GM23248 (cell line): ENCODE results near the gene INPP5J. TPM values are rescaled to one million over a fixed set of nuclear protein-coding genes. Genes with fewer than 3 reads are reported as not detected.

ENCODE experiments used
- DNase-seq: peaks from one replicate; pipeline ENCODE4 v3.0.0-alpha.2; 2015
- H2AFZ ChIP-seq: fragments of 200-600 bp; sonication (generic); 2 replicates; pipeline ENCODE4 v1.6.1; 2016; ENCODE audit warnings: antibody characterized with exemption
- H3F3A ChIP-seq: fragments of 200-600 bp; sonication (generic); 2 replicates; pipeline ENCODE4 v1.6.1; 2016; ENCODE audit warnings: mild to moderate bottlenecking, antibody characterized with exemption, mixed run types; ENCODE audit not compliant: insufficient read depth
- H3K27ac ChIP-seq: fragments of 200-600 bp; sonication (generic); 2 replicates; pipeline ENCODE4 v1.5.1; 2016; ENCODE audit warnings: mild to moderate bottlenecking
- H3K27me3 ChIP-seq: fragments of 200-600 bp; sonication (generic); replicated peaks from 2 replicates; pipeline ENCODE4 v1.6.1; 2016; ENCODE audit warnings: mild to moderate bottlenecking; ENCODE audit not compliant: insufficient read depth
- H3K36me3 ChIP-seq: fragments of 200-600 bp; sonication (generic); 2 replicates; pipeline ENCODE4 v1.6.1; 2016; ENCODE audit warnings: low read depth, mild to moderate bottlenecking
- H3K4me1 ChIP-seq: fragments of 200-600 bp; sonication (generic); 2 replicates; pipeline ENCODE4 v1.6.1; 2016; ENCODE audit warnings: mild to moderate bottlenecking; ENCODE audit not compliant: insufficient read depth
- H3K4me2 ChIP-seq: fragments of 200-600 bp; sonication (generic); one replicate; pipeline ENCODE4 v1.6.1; 2016; ENCODE audit warnings: mild to moderate bottlenecking; ENCODE audit not compliant: unreplicated experiment
- H3K4me3 ChIP-seq: fragments of 200-600 bp; sonication (generic); 2 replicates; pipeline ENCODE4 v1.5.1; 2016; ENCODE audit warnings: mild to moderate bottlenecking
- H3K79me2 ChIP-seq: fragments of 200-600 bp; sonication (generic); 2 replicates; pipeline ENCODE4 v1.6.1; 2016; ENCODE audit warnings: mild to moderate bottlenecking; ENCODE audit not compliant: insufficient read depth
- H3K9ac ChIP-seq: fragments of 200-600 bp; sonication (generic); 2 replicates; pipeline ENCODE4 v1.6.1; 2016; ENCODE audit warnings: mild to moderate bottlenecking
- H3K9me2 ChIP-seq: fragments of 200-600 bp; sonication (generic); 2 replicates; pipeline ENCODE4 v1.6.1; 2016; ENCODE audit warnings: mixed run types, mild to moderate bottlenecking, moderate library complexity; ENCODE audit not compliant: insufficient read depth
- H3K9me3 ChIP-seq: fragments of 200-600 bp; sonication (generic); one replicate; pipeline ENCODE4 v1.6.1; 2017; ENCODE audit warnings: low read depth
- H4K20me1 ChIP-seq: fragments of 200-600 bp; sonication (generic); 2 replicates; pipeline ENCODE4 v1.6.0; 2016; ENCODE audit not compliant: insufficient read depth
- EZH2 ChIP-seq: fragments of 200-600 bp; sonication (generic); IDR thresholded peaks from 2 replicates; pipeline ENCODE4 v1.6.1; 2018; ENCODE audit warnings: antibody characterized with exemption, mild to moderate bottlenecking; ENCODE audit not compliant: insufficient read depth, poor library complexity, severe bottlenecking
- EZH2phosphoT487 ChIP-seq: fragments of 200-600 bp; sonication (generic); IDR thresholded peaks from 2 replicates; pipeline ENCODE4 v1.6.1; 2018; ENCODE audit warnings: antibody characterized with exemption, moderate library complexity, mild to moderate bottlenecking, low read depth; ENCODE audit not compliant: insufficient read depth
- WGBS, 2 experiments: methylation state at CpG; one replicate each; pipeline ENCODE4 v1.1.6; 2015 to 2017; ENCODE audit warnings: low lambda C conversion rate in 2 of 2, low coverage in 1 of 2; ENCODE audit errors: missing lambda C conversion rate in 2 of 2; 5-methylcytosine and 5-hydroxymethylcytosine counted together
- in situ Hi-C: fragments of 300-500 bp; cut with MboI; formaldehyde crosslinking; loops from 2 replicates; pipeline ENCODE4 v1.15.0; 2020
- polyA plus RNA-seq: library from polyadenylated mRNA; unstranded; fragments of >200 nt; fragmentation: Nextera tagmentation; extraction: Ambion mirVana; gene quantifications from 2 replicates; pipeline ENCODE4 v1.2.1, GENCODE V29; 2016
- total RNA-seq: library from RNA; depleted of rRNA; stranded (reverse); fragments of >200 nt; shearing (Covaris generic); gene quantifications from 2 replicates; pipeline ENCODE4 v1.2.3, GENCODE V29; 2014

Gene INPP5J
- total and polyA plus RNA-seq, 2 experiments from 2014 or later, result 0.26 TPM; not detected in 1

DNA sequence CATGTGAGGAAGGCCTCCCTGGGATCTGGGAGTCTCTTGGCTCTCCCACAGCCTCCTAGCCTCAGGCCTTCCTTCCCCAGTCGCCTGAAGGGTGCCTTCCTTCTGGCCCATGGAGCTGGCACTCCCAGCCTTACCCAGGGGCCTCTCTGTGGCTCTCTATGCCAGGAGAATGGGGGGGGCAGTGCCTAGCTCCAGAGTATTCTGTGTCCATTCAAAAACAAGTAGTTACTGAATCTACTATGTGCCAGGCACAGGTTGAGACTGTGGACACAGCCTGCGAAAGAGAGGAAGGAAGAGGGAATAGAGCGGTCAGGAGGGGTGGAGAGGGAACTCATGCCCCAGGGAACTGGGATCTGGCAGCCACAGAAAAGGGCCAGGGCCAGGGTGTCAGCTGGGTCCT lies 20.3 kb downstream of the INPP5J start:
- Histone ChIP-seq H3K27ac (no peak overlapping the region), H2AFZ (no peak overlapping the region), H3K79me2 (no peaks in the 10 kb centered on the region), H3K36me3 (no peaks in the 10 kb centered on the region), H4K20me1 (no peaks in the 10 kb centered on the region), H3K27me3 (peaks cover 20% of the 10 kb centered on the region), H3K4me2 (no peak overlapping the region), H3K9ac (no peak overlapping the region), H3K9me2 (no peaks in the 10 kb centered on the region), H3K9me3 (peaks cover 8% of the 10 kb centered on the region), H3F3A (no peaks in the 10 kb centered on the region), H3K4me3 (no peak overlapping the region), H3K4me1 (no peaks in the 10 kb centered on the region)
- in situ Hi-C loops, result no loop called here
- DNase-seq, result no peak
- no peak for TF ChIP-seq EZH2
- TF ChIP-seq EZH2phosphoT487, result no peak
- 70 to 71% methylated on average over 3 of the region's 3 CpGs for WGBS, 2 experiments

DNA sequence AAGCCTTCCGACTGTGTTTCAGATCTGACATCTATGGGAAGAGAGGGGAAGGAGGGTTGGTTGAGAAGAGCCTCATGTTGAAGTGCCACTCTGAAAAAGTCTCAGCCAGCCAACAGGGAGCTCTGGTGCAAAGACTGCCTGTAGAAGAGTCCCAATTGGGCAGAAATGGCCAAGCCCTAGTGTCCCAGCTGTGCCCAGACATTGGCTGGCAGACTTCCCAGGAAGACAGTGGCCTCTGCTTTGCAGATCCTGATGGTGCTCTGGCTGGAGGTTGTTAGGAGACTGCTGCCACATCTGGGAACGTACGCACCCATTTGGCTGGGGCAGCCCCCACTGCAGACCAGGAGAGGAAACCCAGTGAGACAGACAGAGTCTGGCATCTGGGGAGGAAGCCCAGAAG lies 20.8 kb downstream of the INPP5J start:
- Histone ChIP-seq H2AFZ (no peak overlapping the region), H3F3A (no peaks in the 10 kb centered on the region), H3K9ac (no peak overlapping the region), H3K4me1 (no peaks in the 10 kb centered on the region), H3K79me2 (no peaks in the 10 kb centered on the region), H3K36me3 (no peaks in the 10 kb centered on the region), H3K27me3 (peaks cover 20% of the 10 kb centered on the region), H4K20me1 (no peaks in the 10 kb centered on the region), H3K4me2 (no peak overlapping the region), H3K27ac (no peak overlapping the region), H3K4me3 (no peak overlapping the region), H3K9me3 (peaks cover 8% of the 10 kb centered on the region), H3K9me2 (no peaks in the 10 kb centered on the region)
- 69 to 81% methylated on average over 3 of the region's 3 CpGs for WGBS, 2 experiments
- no peak for TF ChIP-seq EZH2
- no peak for TF ChIP-seq EZH2phosphoT487
- in situ Hi-C loops, result no loop called here
- no peak for DNase-seq

DNA sequence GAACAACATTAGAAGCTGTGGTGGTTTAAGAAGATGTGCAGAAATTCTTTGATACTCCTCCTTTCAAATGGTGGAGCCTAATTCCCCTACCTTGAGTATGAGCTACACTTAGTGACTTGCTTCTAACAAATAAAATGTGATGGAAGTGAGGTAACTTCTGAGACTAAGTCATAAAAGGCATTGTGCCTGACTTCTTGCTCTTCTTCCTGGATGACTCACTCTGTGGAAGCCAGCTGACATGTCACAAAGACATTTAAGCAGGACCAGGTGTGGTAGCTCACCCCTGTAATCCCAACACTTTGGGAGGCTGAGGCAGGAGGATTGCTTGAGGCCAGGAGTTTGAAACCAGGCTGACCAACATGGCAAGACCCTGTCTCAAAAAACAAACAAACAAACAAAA lies 21.5 kb downstream of the INPP5J start:
- Histone ChIP-seq H3K27ac (no peak overlapping the region), H3K4me3 (no peak overlapping the region), H3K4me1 (no peaks in the 10 kb centered on the region), H4K20me1 (no peaks in the 10 kb centered on the region), H3K36me3 (no peaks in the 10 kb centered on the region), H2AFZ (no peak overlapping the region), H3K4me2 (no peak overlapping the region), H3K9me3 (peaks cover 8% of the 10 kb centered on the region), H3K79me2 (no peaks in the 10 kb centered on the region), H3K27me3 (peaks cover 14% of the 10 kb centered on the region), H3F3A (no peaks in the 10 kb centered on the region), H3K9ac (no peak overlapping the region), H3K9me2 (no peaks in the 10 kb centered on the region)
- TF ChIP-seq EZH2 (no peak), EZH2phosphoT487 (no peak)
- DNase-seq, result peak; percentile 60
- in situ Hi-C loops, result no loop called here

- peak; percentile 11 for DNase-seq
- in situ Hi-C loops, result no loop called here
- 0 out of 2 replicates have a peak overlapping the region, but pooled peaks have one; percentile 8 for H3K9ac ChIP-seq
- H3K36me3 ChIP-seq, result no peaks in the 10 kb centered on the region
- H3K27ac ChIP-seq, result no peak overlapping the region
- peak overlapping the region; percentile 72 for H2AFZ ChIP-seq
- H3K9me3 ChIP-seq, result peaks cover 8% of the 10 kb centered on the region
- no peaks in the 10 kb centered on the region for H4K20me1 ChIP-seq
- no peaks in the 10 kb centered on the region for H3K4me1 ChIP-seq
- TF ChIP-seq EZH2, result no peak
- no peak for TF ChIP-seq EZH2phosphoT487
- WGBS, 2 experiments, result 78 to 88% methylated on average over 1 of the region's 1 CpG
- H3K4me2 ChIP-seq, result no peak overlapping the region
- H3F3A ChIP-seq, result no peaks in the 10 kb centered on the region
- H3K4me3 ChIP-seq, result no peak overlapping the region
- no peaks in the 10 kb centered on the region for H3K9me2 ChIP-seq
- no peaks in the 10 kb centered on the region for H3K79me2 ChIP-seq
- no peaks in the 10 kb centered on the region for H3K27me3 ChIP-seq
These were observed 25.7 kb downstream of the INPP5J start for GRCh38 chr22:31148488-31148887.

GRCh38 chr22:31148953-31149627 lies 26.3 kb downstream of the INPP5J start:
- Histone ChIP-seq H4K20me1 (no peaks in the 10 kb centered on the region), H3K9me3 (peaks cover 8% of the 10 kb centered on the region), H3K4me2 (no peak overlapping the region), H3K4me3 (no peak overlapping the region), H2AFZ (peak overlapping the region; percentile 72), H3K4me1 (no peaks in the 10 kb centered on the region), H3K9me2 (no peaks in the 10 kb centered on the region), H3K27ac (no peak overlapping the region), H3K36me3 (no peaks in the 10 kb centered on the region), H3K27me3 (no peaks in the 10 kb centered on the region), H3F3A (no peaks in the 10 kb centered on the region), H3K79me2 (no peaks in the 10 kb centered on the region), H3K9ac (0 out of 2 replicates have a peak overlapping the region, but pooled peaks have one; percentile 8)
- DNase-seq, result peak; percentile 78
- 6 to 7% methylated on average over 5 of the region's 5 CpGs for WGBS, 2 experiments
- in situ Hi-C loops, result no loop called here
- TF ChIP-seq EZH2 (no peak), EZH2phosphoT487 (no peak)
